HG02759 (cell line): ENCODE measurements around the gene SMS.
"Not testable (repeated sequence)": the region's sequence is repeated elsewhere in the genome, so short reads cannot be mapped to it uniquely, and the experiment has no call there.

Source experiments
- ATAC-seq: cut with Tn5 transposase; IDR thresholded peaks from one replicate; pipeline ENCODE4 v1.9.1; 2021; ENCODE audit warnings: mild to moderate bottlenecking, moderate library complexity; ENCODE audit not compliant: unreplicated experiment

SMS gene

DNA sequence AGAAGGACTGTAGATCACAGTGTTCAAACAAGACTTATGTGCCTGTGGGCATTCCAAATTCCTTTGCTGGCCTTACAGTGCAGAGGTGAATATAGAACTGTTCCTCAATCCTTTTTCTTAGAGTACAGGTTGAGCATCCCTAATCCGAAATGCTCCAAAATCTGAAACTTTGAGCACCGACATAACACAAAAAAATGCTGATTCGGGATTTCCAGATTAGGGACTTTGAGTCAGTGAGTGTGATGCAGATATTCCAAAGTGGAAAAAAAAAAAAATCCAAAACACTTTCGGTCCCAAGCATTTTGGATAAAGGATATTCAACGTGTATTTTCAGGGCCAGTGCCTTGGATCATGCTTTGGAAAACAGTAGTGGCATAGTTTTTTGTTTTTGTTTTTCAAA, 9.2 kb downstream of the SMS start:
- ATAC-seq, result no peak

- ATAC-seq, result not testable (repeated sequence)
Measured at GRCh38 chrX:21950557-21950956, 10.0 kb downstream of the SMS start.

- no peak for ATAC-seq
Measured at GRCh38 chrX:21952624-21953023, 12.1 kb downstream of the SMS start.

GRCh38 chrX:21953195-21953830, 12.8 kb downstream of the SMS start:
- ATAC-seq, result not testable (repeated sequence)

DNA sequence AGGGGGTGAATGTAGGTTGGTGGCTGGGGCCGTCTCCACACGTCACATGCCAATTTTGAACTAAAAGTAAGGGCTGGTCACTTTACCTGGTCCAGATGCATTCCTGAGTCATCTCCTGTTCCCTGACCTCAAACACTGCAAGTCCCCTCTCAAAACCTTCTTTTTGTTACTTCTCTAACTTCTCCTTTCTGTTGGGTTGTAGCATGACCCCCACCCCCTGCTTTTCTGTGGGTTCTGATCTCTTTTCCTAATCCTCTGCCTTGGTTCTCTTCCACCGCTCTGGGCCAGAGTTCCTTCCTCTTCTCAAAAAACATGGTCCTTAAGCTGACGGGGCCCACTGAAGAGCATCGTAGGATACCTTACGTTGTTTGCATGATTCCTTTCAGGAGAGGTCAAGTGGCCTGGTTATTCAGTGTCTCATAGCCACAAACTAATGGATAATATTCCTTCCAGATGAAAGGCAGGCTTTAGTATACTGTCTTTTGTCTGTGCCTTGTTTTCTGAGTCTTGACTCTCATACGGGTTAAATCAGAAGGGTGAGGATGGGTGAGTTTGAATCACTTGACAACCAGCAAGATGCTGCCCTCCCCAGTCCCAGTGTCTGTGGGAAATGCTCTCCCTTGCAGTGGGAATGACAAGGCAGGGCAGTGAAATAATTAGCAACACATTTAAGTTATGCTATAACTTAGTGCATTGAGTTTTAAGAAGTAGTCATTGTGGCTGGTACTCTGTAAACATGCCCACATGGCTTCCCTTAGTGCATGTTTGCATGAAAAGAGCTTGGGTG, 15.1 kb downstream of the SMS start:
- no peak for ATAC-seq

- no peak for ATAC-seq
Measured at GRCh38 chrX:21956783-21957182, 16.3 kb downstream of the SMS start.

DNA sequence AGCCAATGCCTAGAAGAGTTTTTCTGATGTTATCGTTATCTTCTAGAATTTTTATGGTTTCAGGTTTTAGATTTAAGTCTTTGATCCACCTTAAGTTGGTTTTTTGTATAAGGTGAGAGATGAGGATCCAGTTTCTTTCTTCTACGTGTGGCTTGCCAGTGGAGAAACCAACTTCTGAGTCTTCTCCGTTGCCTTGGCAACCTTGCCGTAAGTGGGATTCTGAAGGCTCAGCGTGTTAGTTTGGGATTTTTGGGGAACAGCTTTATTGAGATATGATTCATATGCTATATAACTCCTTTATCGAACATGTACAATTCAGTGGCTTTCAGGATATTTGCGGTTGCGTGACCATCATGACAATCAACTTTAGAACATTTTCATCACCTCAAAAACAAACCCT, 17.7 kb downstream of the SMS start:
- ATAC-seq, result no peak

GRCh38 chrX:21958916-21959315, 18.4 kb downstream of the SMS start:
- ATAC-seq, result no peak

DNA sequence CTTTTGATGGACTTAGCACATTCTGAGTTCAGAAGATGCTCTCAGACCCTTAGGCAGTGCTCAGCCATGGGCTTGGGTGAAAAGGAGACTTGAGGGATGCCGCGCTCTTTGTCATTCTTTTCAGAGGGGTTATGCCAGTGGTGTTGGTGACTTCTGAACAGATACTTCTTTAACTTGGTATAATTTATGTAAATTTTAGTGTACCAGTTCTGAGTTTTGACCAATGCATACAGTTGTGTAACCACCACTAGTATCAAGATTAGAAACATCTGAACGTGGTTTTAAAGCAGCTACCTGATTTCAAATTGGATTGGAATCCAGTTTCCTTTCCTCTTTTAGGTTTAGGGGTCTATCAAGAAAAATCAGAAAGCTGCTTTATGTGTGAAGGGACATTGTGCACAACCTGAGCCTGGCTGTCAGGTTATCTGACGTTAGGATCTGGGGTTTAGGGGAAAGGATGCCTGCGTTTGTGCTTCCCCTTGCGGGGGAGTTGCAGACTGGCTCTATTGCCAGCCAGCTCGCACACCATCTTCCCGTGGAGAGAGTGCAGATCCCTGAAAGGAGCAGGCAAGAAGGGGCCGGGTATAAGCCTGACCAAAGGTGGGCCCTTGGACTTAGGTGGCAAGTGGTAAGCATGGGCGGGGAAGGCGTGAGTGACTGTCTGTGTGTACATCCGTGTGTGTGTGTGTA, 19.0 kb downstream of the SMS start:
- no peak for ATAC-seq

DNA sequence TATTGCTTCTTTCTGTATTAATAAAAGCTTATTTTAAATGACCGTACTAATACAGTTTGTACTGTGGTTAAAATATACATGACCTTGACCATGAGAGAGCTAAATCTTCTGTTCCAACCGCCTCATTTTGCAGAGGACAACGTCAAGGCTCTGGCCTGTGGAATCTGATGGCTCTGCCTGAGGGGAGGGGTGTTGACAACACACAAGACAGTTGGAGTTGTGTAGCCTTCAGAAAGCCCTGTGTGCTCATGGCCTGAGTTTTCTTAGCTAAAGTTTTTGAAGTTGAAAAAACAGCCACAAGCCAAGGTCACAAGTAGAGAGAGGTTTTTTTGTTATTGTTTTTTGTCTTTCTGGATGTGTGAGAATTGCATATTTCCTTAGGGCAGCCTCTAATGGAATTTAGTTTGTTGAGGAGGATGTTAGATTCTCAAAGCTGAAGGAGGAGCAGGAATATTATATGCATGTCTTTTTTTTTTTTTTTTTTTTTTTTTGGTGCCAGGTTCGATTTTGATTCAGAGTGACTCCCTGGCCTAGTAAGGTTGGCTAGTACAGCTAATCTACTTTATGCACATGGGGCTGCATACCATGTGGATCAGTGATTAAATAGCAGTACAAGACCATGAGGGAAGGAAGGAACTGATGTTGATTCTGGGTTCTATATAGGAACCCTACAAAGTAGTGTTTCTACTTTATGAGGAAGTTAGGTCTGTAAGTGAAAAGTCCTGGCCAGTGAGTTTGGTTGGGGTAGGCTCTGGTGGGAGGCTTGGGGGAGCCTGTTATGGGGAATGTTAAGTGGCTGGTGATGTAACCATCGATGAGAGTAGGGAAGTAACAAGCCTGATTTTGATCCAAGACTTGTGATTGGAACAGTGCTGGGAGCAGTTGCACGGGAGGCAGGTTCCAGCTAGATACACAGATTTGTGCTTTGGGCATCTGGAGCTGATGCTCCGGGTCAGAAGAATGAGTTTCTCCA, 20.3 kb downstream of the SMS start:
- no peak for ATAC-seq

DNA sequence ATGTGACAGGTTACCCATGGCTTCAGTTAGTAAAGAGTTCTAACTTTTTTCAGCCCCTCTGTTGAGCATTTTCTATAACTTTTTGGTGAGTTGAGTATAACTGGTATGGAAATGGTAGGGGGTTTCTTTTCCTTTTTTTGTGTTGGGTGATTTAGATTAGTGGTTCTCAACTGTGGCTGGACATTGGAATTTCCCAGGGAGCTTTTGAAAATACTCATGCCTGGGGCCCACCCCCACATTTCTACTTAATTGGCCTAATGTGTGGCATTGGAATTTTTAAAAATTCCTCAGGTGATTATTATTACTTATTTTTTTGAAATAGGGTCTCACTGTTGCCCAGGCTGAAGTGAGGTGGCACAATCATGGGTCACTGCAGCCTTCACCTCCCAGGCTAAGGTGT, 21.9 kb downstream of the SMS start:
- no peak for ATAC-seq

DNA sequence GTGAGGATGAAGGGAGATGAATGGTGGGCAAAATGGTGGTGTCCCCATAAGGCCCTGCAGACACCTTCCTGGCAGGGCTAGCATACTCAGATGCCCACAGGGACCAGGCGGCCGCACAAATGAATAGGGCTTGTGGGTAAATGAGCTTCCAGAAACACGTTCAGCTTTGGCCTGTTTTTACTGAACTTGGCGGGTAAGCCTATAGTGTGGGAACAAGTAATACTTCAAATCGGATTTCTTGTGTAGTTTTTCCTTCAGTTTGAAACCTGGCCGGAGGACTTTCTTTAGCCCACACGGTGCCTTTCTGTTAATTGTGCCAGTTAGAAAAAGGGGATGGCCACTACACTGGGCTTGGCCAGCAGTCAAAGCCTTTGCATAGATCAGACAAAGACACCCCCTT, 22.8 kb downstream of the SMS start:
- ATAC-seq, result no peak

DNA sequence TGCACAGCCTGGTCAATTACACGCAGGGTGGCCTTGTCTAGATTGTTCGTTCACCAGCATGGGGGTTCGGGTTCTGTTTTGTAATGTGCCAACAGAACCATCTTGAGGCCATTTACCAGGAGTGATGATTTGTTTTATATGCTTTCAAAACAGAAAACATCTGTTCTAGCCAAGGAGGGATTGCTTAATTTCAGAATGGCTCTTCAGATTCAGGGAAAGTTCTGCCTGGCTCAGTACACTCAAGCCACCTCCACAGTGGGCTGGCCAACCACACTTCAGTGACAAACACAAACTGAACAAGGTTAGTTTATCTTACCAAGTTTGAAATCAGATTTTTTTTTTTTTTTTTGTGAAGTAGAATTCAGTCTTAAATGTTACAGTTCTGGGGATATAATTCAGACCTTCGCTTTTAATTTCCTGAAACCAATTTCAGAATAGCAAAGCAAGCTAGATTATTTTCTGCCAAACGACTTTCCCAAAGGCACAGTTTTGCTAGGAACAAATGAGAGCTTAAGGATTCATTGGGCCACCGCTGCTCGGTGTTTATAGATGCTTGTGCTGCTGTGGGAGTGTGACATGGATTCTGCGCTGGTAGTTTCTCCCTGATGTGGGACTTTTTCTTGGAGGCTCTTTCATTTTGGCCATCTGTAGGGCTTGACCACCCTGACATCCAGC, 23.4 kb downstream of the SMS start:
- ATAC-seq, result no peak

- ATAC-seq, result no peak
Measured at GRCh38 chrX:21966866-21967265, 26.4 kb downstream of the SMS start.

DNA sequence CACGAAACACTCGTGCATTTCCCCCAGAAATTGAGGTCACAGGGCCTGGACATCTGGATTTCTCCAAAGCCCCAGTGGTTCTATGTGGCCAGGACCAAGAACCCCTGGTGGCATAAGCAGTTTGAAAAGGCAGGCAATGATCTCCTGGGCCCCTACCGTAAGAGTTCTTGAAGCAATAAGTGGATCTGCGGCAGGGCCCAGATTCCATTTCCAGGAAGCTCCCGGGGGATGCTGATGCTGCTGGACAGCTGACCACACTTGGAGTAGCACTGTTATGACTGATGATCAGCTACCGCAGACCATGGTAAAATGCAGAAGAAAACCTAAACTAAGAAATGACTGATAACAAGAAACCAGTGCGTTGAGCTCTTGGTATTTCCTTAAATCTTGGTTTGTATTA, 27.8 kb downstream of the SMS start:
- no peak for ATAC-seq

DNA sequence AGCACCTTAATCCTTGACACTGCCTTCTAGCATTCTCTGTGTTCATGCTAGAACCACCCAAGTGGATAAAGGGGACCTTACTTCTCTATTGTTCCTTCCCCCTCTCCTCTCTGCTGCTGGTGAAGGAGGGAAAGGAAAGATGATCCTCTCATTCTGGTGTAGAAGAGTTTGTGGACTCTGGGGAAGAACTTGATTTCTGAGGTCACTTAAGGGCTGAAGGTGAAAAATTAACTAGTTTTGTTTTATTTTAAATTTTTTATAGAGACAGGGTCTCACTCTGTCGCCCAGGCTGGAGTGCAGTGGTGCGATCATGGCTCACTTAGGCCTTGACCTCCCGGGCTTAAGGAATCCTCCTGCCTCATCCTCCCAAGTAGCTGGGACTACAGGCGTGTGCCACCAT, 29.8 kb downstream of the SMS start:
- no peak for ATAC-seq

- no peak for ATAC-seq
Measured at GRCh38 chrX:21972046-21972445, 31.5 kb downstream of the SMS start.

- no peak for ATAC-seq
Measured at GRCh38 chrX:21972721-21973120, 32.2 kb downstream of the SMS start.

DNA sequence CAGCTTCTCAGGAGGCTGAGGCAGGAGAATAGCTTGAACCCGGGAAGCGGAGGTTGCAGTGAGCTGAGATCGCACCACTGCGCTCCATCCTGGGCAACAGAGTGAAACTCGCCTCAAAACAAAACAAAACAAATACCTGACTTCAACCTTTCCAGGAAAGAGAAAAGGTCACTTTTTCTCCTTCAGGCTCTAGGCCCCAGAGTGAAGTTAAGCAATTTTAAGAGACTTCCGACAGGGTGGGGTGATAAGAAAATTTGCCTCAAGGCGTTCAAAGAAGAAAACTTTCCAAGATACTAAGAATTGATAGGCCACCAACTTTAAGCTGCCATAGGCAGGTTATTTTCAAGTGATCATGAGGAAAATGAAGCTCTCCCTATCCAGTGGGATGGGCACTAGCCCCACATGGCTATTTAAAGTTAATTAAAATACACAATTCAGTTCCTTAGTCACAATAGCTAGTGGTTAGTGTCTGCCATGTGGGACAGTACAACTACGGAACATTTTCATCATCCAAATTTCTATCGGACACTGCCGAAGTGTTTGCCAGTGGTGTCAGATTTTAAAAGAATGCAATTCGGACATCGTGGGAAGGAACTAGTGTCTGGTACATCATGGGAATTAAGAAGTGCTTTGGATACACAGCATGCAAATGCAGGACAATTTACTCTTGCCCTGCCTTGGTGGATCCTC, 33.0 kb downstream of the SMS start:
- no peak for ATAC-seq

DNA sequence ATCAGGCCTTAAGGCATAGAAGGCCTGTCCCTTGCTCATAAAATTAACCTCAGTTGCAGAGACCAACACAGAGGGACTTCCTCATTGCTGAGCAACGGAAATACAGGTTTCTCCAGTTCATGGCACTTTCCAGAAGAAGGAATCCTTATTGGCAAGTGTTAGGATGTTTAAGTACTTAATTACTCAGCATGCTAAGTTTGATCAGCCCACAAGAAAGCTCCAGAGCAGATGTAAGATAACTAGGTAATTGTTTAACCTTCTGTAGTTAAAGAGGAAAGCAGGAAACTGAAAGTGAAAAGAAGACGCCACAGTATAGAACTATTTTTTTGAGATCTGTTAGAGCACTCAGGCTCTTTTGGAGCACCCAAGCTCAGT, 33.5 kb downstream of the SMS start:
- peak; percentile 70 for ATAC-seq
